ENCODE data around the gene ABCA1. TPM values are rescaled to one million over a fixed set of nuclear protein-coding genes. Genes with fewer than 3 reads are reported as not detected.
"Not testable (repeated sequence)": the region's sequence is repeated elsewhere in the genome, so short reads cannot be mapped to it uniquely, and the experiment has no call there.

Gene ABCA1, protein sequence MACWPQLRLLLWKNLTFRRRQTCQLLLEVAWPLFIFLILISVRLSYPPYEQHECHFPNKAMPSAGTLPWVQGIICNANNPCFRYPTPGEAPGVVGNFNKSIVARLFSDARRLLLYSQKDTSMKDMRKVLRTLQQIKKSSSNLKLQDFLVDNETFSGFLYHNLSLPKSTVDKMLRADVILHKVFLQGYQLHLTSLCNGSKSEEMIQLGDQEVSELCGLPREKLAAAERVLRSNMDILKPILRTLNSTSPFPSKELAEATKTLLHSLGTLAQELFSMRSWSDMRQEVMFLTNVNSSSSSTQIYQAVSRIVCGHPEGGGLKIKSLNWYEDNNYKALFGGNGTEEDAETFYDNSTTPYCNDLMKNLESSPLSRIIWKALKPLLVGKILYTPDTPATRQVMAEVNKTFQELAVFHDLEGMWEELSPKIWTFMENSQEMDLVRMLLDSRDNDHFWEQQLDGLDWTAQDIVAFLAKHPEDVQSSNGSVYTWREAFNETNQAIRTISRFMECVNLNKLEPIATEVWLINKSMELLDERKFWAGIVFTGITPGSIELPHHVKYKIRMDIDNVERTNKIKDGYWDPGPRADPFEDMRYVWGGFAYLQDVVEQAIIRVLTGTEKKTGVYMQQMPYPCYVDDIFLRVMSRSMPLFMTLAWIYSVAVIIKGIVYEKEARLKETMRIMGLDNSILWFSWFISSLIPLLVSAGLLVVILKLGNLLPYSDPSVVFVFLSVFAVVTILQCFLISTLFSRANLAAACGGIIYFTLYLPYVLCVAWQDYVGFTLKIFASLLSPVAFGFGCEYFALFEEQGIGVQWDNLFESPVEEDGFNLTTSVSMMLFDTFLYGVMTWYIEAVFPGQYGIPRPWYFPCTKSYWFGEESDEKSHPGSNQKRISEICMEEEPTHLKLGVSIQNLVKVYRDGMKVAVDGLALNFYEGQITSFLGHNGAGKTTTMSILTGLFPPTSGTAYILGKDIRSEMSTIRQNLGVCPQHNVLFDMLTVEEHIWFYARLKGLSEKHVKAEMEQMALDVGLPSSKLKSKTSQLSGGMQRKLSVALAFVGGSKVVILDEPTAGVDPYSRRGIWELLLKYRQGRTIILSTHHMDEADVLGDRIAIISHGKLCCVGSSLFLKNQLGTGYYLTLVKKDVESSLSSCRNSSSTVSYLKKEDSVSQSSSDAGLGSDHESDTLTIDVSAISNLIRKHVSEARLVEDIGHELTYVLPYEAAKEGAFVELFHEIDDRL (N-terminal part only)
- total RNA-seq = 33.4 TPM

DNA sequence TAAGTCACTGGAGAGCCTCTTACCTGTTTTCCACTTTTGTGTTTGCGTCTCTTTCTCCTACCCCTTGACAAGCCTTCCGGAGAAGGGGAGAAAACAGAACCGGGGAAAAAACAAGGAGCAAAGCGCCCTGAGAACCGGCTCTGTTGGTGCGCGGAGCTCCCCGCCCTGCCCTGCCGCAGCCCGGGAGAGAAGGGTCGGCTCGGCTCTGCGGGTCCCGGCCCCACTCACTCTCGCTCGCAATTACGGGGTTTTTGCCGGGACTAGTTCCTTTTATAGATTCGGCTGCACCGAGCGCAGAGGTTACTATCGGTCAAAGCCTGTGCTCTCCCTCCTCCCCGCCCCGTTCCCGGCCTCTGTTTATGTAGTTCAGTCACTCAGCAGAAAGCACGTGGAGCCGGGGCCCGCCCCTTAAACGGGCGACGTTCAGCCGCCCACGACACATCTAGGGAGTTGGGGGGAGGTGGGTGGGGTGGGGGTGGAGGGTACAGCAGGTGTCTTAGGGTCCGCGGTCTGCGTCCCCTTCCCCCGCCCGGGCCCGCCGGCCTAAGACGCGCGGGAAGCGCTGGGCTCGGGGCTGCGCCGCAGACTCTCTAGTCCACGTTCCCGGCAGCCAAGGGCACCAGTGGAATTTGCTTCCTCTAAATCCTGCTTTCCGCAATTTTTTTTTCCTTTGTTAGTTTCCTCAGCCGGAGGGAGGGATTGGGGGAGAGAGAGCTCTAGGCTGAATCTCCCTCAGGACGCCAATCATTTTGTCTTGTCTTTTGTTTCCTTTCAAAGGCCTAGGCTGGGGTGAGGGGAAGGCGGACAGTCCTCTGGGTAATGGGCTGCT, at the start of gene ABCA1:
Gene ABCA1, minus strand, starts transcription at position 244 of the 829 bp plus-strand sequence. CDS start 24,476 bp downstream, outside the sequence.
- peak; percentile 92 for DNase-seq (ENCODE audit: low spot score)

DNA sequence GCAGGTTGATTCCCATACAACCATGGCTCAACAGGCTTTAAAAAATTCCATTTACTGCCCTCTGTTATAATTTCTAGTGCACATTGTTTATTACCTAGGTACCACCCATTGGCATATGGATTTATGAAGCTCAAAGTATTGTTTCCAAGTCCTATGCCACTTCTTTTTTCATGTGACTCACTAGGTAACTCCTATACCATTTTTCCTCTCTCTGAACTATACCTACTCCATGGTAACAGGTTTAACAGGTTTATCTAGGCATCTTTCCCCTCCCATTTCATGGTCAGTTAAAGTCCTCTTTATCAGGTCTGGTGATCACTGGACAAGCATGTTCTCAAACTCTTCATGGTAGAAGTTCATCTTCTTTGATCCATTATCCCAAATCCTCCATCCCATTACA, 49.6 kb upstream of the ABCA1 start:
- DNase-seq (ENCODE audit: low spot score) = no peak

DNA sequence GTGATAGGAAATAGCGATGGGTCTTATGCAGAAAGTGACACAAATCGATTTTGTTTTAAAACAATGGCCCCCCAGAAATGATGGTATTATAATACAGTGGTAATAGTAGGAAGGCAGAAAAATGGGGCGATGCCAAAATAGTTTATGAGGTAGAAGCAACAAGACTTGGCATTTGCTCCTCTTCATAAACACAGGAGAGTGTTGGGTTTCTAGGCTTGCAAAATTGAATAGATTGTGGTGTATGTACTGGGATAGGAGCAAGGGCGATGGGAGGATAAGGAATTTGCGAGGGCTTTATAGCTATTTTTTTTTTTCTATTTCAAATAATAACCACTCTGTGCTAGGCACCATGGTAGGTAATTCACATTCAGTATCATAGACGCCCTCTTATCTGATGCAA, 49.2 kb upstream of the ABCA1 start:
- DNase-seq (ENCODE audit: low spot score) = no peak

DNA sequence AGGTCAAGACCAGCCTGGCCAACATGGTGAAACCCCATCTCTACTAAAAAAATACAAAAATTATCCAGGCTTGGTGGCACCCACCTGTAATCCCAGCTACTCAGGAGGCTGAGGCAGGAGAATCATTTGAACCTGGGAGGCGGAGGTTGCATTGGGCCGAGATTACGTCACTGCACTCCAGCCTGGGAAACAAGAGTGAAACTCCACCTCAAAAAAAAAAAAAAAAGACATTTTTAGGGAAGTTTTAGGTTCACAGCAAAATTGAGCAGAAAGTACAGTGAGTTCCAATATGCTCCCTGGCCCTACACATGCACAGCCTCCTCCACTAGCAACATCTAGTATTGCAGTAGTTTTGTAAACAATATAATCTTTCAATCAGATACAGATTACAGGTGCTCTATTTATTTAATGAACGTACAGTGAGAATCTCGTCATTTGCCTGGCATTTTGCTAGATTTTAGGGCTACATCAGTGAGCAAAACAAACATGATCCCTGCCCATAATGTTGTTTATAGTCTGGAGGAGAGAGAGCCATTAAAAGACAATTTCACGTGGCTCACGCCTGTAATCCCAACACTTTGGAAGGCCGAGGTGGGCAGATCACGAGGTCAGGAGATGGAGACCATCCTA, 48.1 kb upstream of the ABCA1 start:
- not testable (repeated sequence) for DNase-seq (ENCODE audit: low spot score)

DNA sequence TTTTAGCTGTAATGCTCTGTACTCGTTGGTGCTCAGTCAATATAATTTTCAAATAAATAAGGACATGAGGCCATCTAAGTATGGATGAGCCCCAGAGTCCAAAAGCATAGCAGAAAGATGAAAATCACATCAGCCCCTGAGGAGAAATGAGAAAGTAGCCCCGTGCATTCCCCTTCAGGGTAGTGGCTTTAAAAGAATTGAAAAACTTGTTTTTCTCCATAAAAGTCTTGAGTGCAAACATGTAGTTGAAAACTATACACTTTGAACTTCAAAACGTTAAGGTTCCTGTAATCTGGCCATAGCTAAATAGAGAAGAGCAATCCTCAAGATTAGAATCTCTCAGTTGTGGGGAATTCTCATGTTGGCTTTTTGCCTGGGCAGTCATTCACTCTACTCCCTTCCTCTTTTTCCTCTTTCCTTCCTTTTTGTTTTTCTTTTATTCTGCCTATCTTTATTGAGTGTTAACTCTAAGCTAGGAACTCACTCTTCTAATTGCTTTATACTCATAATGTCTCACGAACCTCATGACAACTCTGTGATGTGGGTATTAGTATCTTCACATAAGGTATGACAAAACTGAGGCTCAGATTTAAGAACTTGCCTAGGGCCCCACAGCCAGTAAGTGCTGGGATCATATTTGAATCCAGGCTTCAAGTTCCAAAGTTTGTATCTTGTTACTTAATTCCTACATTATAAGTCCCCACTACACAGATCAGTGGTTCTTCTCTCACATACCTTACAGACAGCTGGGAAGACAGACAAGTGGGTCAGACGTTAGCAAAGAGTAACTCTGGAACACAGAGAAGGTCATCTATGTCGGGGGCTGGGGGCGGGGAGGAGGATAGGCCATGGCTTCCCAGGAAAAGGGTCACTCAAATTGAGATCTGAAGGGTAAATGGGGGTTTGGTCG, 46.4 kb upstream of the ABCA1 start:
- no peak for DNase-seq (ENCODE audit: low spot score)

DNA sequence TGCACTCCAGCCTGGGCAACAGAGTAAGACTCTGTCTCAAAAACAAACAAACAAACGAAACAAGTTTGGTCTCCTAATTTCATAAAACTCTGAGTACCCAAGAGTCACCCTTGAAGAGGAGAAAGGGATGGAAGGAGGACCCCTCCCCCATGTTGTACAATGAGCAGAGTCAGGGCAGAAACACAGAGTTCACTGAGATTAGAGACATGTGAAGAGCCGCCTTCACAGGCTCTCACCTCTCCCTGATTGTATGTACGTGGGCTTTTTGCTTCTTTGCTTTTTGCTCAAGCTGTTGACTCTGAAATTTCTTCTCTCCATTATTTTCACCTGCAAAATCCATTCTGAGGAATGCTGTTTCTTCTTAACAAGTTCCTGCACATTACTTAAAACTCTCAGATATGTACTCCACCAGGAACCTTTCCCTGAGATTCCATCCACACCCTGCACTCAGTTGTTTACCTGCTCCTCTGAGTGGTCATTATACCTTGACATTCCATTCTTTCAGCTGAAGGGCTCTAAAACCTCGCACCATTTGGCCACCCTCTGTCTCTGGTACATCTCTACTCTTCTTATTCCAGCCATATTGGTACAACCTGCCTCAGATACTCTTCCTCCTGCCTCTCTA, 44.4 kb upstream of the ABCA1 start:
- DNase-seq (ENCODE audit: low spot score) = no peak

DNA sequence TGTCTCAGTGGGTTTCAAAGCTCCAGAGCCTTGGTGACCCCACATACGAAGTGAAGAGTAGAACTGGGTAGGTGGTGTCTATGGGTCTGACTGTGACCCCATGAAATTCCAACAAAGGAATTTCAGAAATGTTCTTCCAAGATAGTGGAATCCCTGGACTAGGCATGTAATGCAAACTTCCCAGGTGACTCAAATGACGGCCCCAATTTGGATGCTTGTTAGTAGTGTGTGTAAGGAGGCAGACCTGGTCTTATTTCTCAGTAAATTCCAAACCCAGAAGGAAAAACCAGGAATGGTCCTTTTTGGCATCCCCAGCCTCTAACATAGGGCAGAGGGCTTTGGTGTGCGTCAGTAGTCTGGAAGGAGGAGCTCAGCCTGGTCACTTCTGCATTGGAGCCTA, 43.6 kb upstream of the ABCA1 start:
- no peak for DNase-seq (ENCODE audit: low spot score)

DNA sequence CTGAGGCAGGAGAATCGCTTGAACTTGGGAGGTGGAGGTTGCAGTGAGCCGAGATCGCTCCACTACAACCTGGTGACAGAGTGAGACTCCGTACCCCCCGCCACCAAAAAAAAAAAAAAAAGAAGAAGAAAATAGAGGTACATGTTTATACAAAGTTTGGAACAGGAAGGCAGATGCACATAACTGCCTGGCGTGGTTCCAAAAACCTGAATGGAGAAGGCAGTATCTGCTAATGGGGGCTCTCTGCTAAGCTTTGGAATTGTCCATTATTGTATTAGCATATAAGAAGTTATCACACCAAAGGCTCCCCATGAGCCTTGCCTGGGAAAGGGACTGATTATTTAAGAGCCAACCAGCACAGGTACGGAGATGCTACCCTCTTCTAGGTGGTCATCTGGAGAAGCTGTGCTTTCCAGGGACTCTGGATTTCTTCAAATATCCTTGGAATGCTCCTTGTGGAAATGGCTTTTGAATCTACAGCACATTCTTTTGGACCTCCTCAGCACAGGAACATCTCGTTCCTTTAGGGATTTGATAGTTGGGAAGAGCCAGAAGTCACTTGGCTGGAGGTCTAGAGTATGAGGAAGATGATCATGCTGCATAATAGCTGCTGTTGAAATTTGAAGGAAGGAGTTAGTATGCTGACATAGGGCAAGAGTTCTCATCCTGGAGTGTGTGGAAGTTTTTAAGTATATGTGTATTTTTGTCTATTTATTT, 42.5 kb upstream of the ABCA1 start:
- no peak for DNase-seq (ENCODE audit: low spot score)

DNA sequence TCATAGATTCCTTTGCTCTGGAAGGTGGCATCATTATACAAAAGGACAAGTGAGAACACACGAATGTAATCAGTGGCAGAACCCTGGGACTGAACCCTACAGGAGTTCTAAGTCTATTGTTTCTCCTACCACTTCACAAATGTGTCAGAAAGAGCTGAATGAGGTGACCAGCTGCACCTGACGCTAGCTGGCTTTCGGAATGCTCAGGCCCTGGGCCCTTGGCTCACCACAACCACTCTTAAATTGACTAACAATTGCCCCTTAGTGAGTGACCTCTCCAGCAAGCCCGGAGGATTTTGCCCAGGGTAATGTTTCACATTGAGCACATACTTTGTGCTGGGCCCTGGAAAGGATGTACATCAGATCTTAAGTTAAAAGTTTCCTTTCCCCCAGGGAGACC, 41.2 kb upstream of the ABCA1 start:
- DNase-seq (ENCODE audit: low spot score) = no peak

DNA sequence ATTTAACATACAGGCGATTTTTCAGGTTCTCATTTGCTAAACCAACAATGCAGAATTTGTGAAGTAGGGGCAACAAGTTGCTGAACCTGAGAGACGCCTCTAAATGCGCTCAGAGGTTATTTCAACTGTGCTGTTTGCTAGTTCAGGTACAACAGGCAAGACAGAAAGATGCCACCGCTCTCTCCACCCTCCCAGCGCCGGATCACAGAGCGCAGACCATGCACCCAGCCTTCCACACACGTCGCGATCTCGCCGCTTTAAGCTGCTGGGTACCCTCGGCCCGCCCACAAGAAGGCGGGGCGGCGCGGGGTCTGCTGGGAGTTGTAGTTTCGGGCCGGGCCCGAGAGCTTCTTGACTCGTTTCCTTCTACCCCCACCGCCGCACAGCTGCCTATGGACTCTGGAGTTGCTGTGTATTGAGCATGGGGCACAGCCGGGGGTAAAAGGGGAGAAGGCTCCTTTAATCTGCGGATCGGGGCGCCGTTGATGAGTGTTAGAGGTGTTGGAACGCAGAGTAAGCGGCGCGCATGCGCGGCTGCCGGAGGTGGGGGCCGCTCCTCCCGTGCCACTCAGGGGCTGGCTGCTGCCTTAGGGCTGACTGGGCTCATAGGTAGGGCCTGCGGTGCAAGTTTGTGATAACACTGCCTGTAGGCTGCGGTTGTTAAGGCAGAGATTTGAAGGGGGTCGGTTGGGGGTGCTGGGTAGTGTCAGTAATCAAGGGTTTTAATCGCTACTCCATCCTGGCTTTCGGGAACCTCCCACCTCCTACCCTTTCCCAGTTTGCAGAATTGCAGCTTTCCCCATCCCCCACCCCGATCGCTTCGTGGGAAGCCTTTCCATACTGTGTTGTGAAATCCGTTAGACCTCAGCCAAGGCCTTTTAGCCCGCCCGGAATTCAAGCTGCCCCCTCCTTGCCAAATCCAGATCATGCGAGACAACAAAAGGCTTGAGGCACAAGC, 40.3 kb upstream of the ABCA1 start:
- peak; percentile 86 for DNase-seq (ENCODE audit: low spot score)

DNA sequence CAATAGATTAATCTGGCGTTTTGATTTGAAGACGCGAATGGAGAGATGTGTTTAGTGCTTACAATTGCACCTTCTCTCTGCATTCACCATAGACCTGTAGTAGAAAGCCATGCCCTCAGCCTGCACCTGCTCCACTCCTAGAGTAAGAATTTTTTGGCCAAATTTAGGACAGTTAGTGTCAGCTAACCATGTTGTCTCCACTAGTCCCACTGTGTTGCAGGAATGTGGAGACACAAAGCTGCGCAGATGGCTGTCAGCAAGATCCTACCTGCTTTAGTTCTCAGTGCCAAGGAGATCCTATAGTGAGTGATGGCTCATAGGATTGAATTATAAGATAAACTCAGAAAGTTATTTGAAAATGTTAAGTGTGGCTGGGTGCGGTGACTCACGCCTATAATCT, 35.1 kb upstream of the ABCA1 start:
- DNase-seq (ENCODE audit: low spot score) = no peak

DNA sequence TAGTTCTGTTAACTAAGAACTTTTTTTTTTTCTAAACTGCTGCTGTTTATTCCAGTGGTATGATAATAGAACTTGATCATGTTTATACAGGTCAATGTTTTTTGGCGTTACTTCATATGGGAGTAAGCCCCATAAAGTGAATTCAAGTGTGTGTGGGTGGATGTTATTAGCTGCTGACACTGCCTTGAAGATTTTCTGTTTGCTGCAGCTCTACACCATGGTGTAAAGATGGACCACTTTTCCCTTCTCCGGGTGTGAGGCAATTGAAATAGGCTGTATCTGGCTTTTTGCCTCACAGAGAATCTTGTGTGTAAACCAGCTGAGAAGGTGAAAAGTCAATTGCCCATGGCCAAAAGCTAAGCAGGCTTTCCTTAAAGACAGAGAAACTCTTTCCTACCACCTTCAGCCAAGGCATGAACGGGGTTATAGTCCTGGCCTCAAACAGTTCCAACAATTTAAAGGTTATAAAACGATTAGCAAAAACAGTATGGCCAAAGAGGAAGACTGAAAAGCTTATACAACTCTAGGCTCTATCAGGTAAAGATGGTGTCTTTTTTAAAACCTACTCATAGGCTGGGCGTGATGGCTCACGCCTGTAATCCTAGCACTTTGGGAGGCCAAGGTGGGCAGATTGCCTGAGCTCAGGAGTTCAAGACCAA, 33.9 kb upstream of the ABCA1 start:
- no peak for DNase-seq (ENCODE audit: low spot score)

DNA sequence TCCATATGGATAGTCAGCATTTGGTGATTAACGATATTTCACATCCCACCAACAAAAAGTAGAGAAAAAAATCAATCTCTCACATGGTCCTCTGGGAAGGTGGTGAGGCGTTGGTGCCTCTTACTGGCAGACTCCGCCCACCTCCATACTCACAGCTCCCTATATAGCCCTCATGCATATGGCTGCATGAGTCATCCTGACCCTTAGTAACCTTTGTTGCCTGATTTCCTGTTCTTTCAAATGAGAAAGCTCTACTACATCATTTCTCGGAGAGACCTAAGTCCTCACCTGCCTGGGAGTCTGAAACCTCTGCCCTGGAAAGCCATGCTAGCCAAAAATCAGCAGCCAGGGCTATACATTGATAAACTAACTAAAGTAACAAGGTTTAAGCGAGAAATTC, 33.3 kb upstream of the ABCA1 start:
- no peak for DNase-seq (ENCODE audit: low spot score)

DNA sequence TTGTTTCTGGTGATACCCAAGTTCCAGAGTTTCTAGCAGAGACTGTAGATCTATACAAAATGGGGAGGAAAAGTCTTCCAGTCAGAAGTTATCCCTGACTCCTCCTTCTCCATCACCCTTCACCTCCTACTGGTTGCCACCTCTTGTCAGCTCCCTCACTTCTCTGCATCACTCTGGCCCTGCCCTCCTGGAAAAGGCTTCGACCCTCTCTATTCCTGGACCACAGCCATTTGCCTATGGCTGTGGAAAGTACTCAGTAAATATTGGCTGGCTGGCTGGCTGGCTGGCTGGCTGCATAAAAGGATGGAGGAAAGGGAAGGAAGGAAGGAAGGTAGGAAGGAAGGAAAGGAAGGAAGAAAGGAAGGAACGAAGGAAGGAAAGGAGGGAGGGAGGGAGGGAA, 32.7 kb upstream of the ABCA1 start:
- no peak for DNase-seq (ENCODE audit: low spot score)

DNA sequence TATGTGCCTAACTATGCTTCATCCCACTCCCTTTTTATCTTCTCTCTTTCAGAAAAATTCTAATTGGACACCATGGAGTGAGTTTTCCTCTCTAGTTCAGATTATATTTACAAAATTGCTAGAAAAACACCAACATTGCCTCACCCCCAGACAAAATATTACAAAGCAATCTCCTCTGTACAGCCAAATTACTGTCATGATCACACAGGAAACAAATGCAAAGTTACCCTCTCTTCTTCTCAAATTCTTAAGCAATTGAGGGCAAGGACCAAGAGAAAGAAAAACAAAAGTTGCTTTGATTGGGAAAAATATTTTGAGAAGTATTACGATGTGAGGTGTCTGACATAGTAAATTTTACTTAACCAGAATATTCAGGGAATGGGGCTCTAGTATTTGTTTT, 30.8 kb upstream of the ABCA1 start:
- DNase-seq (ENCODE audit: low spot score) = no peak

DNA sequence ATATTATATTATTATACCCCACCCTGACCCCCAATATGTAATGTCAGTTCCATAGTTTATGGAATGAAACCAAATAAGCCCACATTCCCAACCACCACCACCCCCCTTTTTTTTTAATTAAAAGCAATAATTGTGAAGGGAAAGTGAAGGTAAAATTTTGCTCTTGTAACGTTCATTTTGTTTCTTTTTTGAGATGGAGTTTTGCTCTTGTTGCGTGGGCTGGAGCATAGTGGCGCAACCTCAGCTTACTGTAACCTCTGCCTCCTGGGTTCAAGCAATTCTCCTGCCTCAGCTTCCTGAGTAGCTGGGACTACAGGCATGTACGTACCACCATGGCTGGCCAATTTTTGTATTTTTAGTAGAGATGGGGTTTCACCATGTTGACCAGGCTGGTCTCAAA, 30.1 kb upstream of the ABCA1 start:
- not testable (repeated sequence) for DNase-seq (ENCODE audit: low spot score)

DNA sequence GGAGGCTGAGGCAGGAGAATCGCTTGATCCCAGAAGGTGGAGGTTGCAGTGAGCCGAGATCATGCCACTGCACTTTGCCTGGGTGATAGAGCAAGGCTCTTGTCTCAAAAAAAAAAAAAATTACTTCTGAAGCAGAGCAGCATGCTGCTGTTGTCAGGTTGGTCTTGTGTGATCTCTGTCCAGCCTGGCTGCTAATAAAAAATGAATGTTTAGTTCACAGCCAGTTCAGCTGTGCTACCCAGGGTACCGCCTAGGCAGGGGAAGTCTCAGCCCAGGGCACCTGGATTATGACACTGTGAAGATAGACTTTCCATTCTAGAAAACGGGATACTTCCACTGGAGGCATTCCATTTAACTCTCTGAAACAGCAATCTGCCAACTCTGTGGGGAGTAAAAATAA, 23.5 kb upstream of the ABCA1 start:
- DNase-seq (ENCODE audit: low spot score) = no peak
